Spleen (tissue), 11 donors: ENCODE data around the gene MMP7. TPM values are rescaled to one million over a fixed set of nuclear protein-coding genes. Genes with fewer than 3 reads are reported as not detected.
"Not testable (repeated sequence)": the region's sequence is repeated elsewhere in the genome, so short reads cannot be mapped to it uniquely, and the experiment has no call there.

Source experiments
- DNase-seq: peaks from one replicate; pipeline ENCODE4 v3.0.0-alpha.2; 2020
- H3K27ac ChIP-seq, 8 donors: fragments of 200-600 bp; sonication (generic) in 7 of 8; 1 replicate in 4 of 8; 2 replicates in 4 of 8; pipeline versions ENCODE4 v1.5.0 to v1.8.0; 2016 to 2021; ENCODE audit warnings: inconsistent platforms in 4 of 8, mild to moderate bottlenecking in 4 of 8, moderate library complexity in 1 of 8
- H3K27me3 ChIP-seq, 7 donors: fragments of 200-600 bp; sonication (generic) in 6 of 7; replicated peaks in 1 of 7; 1 replicate in 4 of 7; 2 replicates in 3 of 7; pipeline versions ENCODE4 v1.5.0 to v1.8.0; 2016 to 2021; ENCODE audit warnings: inconsistent platforms in 3 of 7, mild to moderate bottlenecking in 1 of 7
- H3K36me3 ChIP-seq, 6 donors: fragments of 200-600 bp; sonication (generic) in 5 of 6; 1 replicate in 4 of 6; 2 replicates in 2 of 6; pipeline versions ENCODE4 v1.5.0 to v1.8.0; 2016 to 2021; ENCODE audit warnings: inconsistent platforms in 2 of 6
- H3K4me1 ChIP-seq, 6 donors: fragments of 200-600 bp; sonication (generic) in 5 of 6; 1 replicate in 3 of 6; 2 replicates in 3 of 6; pipeline versions ENCODE4 v1.5.0 to v1.8.0; 2016 to 2021; ENCODE audit warnings: inconsistent platforms in 3 of 6
- H3K4me3 ChIP-seq, 8 donors: fragments of 200-600 bp; sonication (generic) in 7 of 8; 1 replicate in 4 of 8; 2 replicates in 4 of 8; pipeline versions ENCODE4 v1.5.0 to v1.8.0; 2016 to 2021; ENCODE audit warnings: inconsistent platforms in 4 of 8, mild to moderate bottlenecking in 4 of 8, moderate library complexity in 2 of 8
- H3K9me3 ChIP-seq, 8 donors: fragments of 200-600 bp; sonication (generic) in 7 of 8; 1 replicate in 4 of 8; 2 replicates in 4 of 8; pipeline versions ENCODE4 v1.5.0 to v1.8.0; 2016 to 2021; ENCODE audit warnings: inconsistent platforms in 4 of 8
- CTCF ChIP-seq, 11 experiments: fragments of 200-600 bp in 7 of 11; fragments of 450-650 bp in 4 of 11; sonication (generic) in 4 of 11; IDR thresholded peaks in 8 of 11; conservative IDR thresholded peaks in 3 of 11; 1 replicate in 7 of 11; 2 replicates in 4 of 11; pipeline versions ENCODE4 v1.4.0 to v1.8.0; 2016 to 2021; ENCODE audit warnings: antibody characterized with exemption in 11 of 11, inconsistent platforms in 4 of 11, mild to moderate bottlenecking in 1 of 11
- POLR2A ChIP-seq, 3 donors: fragments of 450-650 bp; IDR thresholded peaks; one replicate each; pipeline ENCODE4 v1.5.1; 2017; ENCODE audit warnings: antibody characterized with exemption in 3 of 3, mild to moderate bottlenecking in 1 of 3
- POLR2AphosphoS5 ChIP-seq, 3 donors: sonication (generic); formaldehyde crosslinking; IDR thresholded peaks; one replicate each; pipeline ENCODE4 v1.5.1; 2017; ENCODE audit warnings: antibody characterized with exemption in 3 of 3
- WGBS, 5 donors: extraction: QIAGEN DNeasy Blood & Tissue Kit in 3 of 5; methylation state at CpG; one replicate each; pipeline versions ENCODE4 v1.1.5 to v1.1.7; 2013 to 2018; 5-methylcytosine and 5-hydroxymethylcytosine counted together
- intact Hi-C: fragments of 100-400 bp; cut with DNase I; formaldehyde crosslinking; loops from one replicate; pipeline ENCODE4 v1.15.0; 2023; ENCODE audit warnings: low total_unique reads
- polyA plus RNA-seq, 3 donors: library from polyadenylated mRNA; stranded (reverse); fragments of 200-250 nt; gene quantifications; one replicate each; pipeline ENCODE4 v1.2.1, GENCODE V29; 2013
- total RNA-seq, 7 donors: library from RNA; depleted of rRNA in 3 of 7; stranded (reverse); fragments of >200 nt in 3 of 7; fragmentation: NEBNext Ultra II Directional in 4 of 7; extraction: Animal tissue kit (Norgen Biotek cat#: 25700) in 4 of 7; gene quantifications; one replicate each; pipeline versions ENCODE4 v1.1.0 to v1.2.1, GENCODE V29; 2016 to 2021
- donor health status: healthy with polysubstance abuse.
- donor health status: DM: no; HTN: no; CAD: no; lungs with moderate emphysema.
- donor health status: DM: no; HTN: no; CAD: no.
- donor health status: Bipolar disorder and iron deficiency.
- donor health status: healthy.
- donor health status: DM: no; HTN: no; CAD: no.
- donor health status: DM: yes; HTN: yes; CAD: no.

The MMP7 gene
- total and polyA plus RNA-seq, 10 donors, result 0.34 to 0.63 (median 0.59) TPM; not detected in 7

GRCh38 chr11:102513869-102514268 is 16.7 kb downstream of the MMP7 start:
- TF ChIP-seq POLR2AphosphoS5 (IDR thresholded peaks at IDR 0.05), result no peak
- Histone ChIP-seq H3K27ac (no peak overlapping the region), H3K36me3 (no peaks in the 10 kb centered on the region), H3K4me3 (no peak overlapping the region), H3K4me1 (no peaks in the 10 kb centered on the region), H3K27me3 (no peaks in the 10 kb centered on the region), H3K9me3 (no peaks in the 10 kb centered on the region)
- no peak for DNase-seq
- intact Hi-C loops, result no loop called here
- 43 to 82% (median 63%) methylated on average over 3 of the region's 3 CpGs for WGBS, 5 donors

GRCh38 chr11:102510439-102511135 is 20.0 kb downstream of the MMP7 start:
- Histone ChIP-seq H3K4me1 (no peaks in the 10 kb centered on the region), H3K27ac (no peak overlapping the region), H3K4me3 (no peak overlapping the region), H3K9me3 (no peaks in the 10 kb centered on the region), H3K36me3 (no peaks in the 10 kb centered on the region), H3K27me3 (no peaks in the 10 kb centered on the region)
- intact Hi-C loops, result no loop called here
- WGBS, 5 donors, result 85 to 98% (median 88%) methylated on average over 5 of the region's 5 CpGs
- DNase-seq, result no peak
- no peak for TF ChIP-seq POLR2A (IDR thresholded peaks at IDR 0.05)
- no peak for TF ChIP-seq POLR2AphosphoS5 (IDR thresholded peaks at IDR 0.05)
- no peak for TF ChIP-seq CTCF (IDR thresholded peaks at IDR 0.05 in 8 of 11, conservative IDR thresholded peaks at IDR 0.05 in 3 of 11)

GRCh38 chr11:102502831-102503230 is 27.7 kb downstream of the MMP7 start:
- H3K9me3 ChIP-seq, H3K4me3 ChIP-seq, H3K27ac ChIP-seq, H3K4me1 ChIP-seq, H3K27me3 ChIP-seq, DNase-seq, H3K36me3 ChIP-seq, intact Hi-C loops: not testable (repeated sequence)
- 83 to 93% (median 88%) methylated on average over 3 of the region's 3 CpGs for WGBS, 5 donors

GRCh38 chr11:102500829-102501228 is 29.7 kb downstream of the MMP7 start:
- Histone ChIP-seq H3K4me1 (peaks cover 0 to under 1% (median 0%) of the 10 kb centered on the region in 6 donors), H3K27me3 (no peaks in the 10 kb centered on the region), H3K4me3 (no peak overlapping the region), H3K27ac (no peak overlapping the region), H3K9me3 (no peaks in the 10 kb centered on the region), H3K36me3 (no peaks in the 10 kb centered on the region)
- intact Hi-C loops, result no loop called here
- WGBS, 5 donors, result 80 to 94% (median 87%) methylated on average over 2 of the region's 2 CpGs
- TF ChIP-seq CTCF (IDR thresholded peaks at IDR 0.05 in 8 of 11, conservative IDR thresholded peaks at IDR 0.05 in 3 of 11) (no peak), POLR2AphosphoS5 (IDR thresholded peaks at IDR 0.05) (no peak), POLR2A (IDR thresholded peaks at IDR 0.05) (no peak)
- DNase-seq, result no peak

- H3K4me1 ChIP-seq, result peaks cover 0 to 9% (median 1%) of the 10 kb centered on the region in 6 donors
- intact Hi-C loops, result loop anchor here (10.0 kb wide), 1 partner anchor 105 kb away; no protein-coding TSS in a partner anchor
- DNase-seq, result no peak
- H3K9me3 ChIP-seq, result no peaks in the 10 kb centered on the region
- TF ChIP-seq CTCF (IDR thresholded peaks at IDR 0.05 in 8 of 11, conservative IDR thresholded peaks at IDR 0.05 in 3 of 11) (no peak), POLR2AphosphoS5 (IDR thresholded peaks at IDR 0.05) (no peak), POLR2A (IDR thresholded peaks at IDR 0.05) (no peak)
- 36 to 80% (median 57%) methylated on average over 2 of the region's 2 CpGs for WGBS, 5 donors
- H3K36me3 ChIP-seq, result no peaks in the 10 kb centered on the region
- no peak overlapping the region for H3K4me3 ChIP-seq
- H3K27me3 ChIP-seq, result no peaks in the 10 kb centered on the region
- H3K27ac ChIP-seq, result no peak overlapping the region
These were observed 30.6 kb downstream of the MMP7 start for GRCh38 chr11:102499931-102500330.
